Ammon's horn (tissue), 1 donor: ENCODE measurements around the gene PALLD.
A peak's percentile ranks its signal among the peaks of the same experiment; 100 is the strongest.
"Not testable (repeated sequence)": the region's sequence is repeated elsewhere in the genome, so short reads cannot be mapped to it uniquely, and the experiment has no call there.

ENCODE experiments used
- DNase-seq: peaks from one replicate; pipeline ENCODE4 v3.0.0-alpha.2; 2016; ENCODE audit warnings: low spot score

The PALLD gene

GRCh38 chr4:168710353-168710946 is 213.6 kb downstream of the PALLD start:
- DNase-seq = peak; percentile 64

- no peak for DNase-seq
Observed at GRCh38 chr4:168711197-168712140, 214.6 kb downstream of the PALLD start.

- no peak for DNase-seq
Observed at GRCh38 chr4:168712316-168712890, 215.6 kb downstream of the PALLD start.

- no peak for DNase-seq
Observed at GRCh38 chr4:168713253-168713652, 216.4 kb downstream of the PALLD start.

GRCh38 chr4:168715896-168716295 is 219.0 kb downstream of the PALLD start:
- no peak for DNase-seq

GRCh38 chr4:168716406-168717129 is 219.7 kb downstream of the PALLD start:
- DNase-seq = no peak

GRCh38 chr4:168717847-168718246 is 221.0 kb downstream of the PALLD start:
- no peak for DNase-seq

- DNase-seq = no peak
Observed at GRCh38 chr4:168719725-168720124, 222.9 kb downstream of the PALLD start.

GRCh38 chr4:168720396-168720900 is 223.6 kb downstream of the PALLD start:
- no peak for DNase-seq

GRCh38 chr4:168722391-168722790 is 225.5 kb downstream of the PALLD start:
- DNase-seq = no peak

GRCh38 chr4:168723020-168723419 is 226.2 kb downstream of the PALLD start:
- no peak for DNase-seq

GRCh38 chr4:168723569-168723968 is 226.7 kb downstream of the PALLD start:
- DNase-seq = no peak

GRCh38 chr4:168724243-168724642 is 227.4 kb downstream of the PALLD start:
- DNase-seq = no peak

GRCh38 chr4:168724686-168725411 is 228.0 kb downstream of the PALLD start:
- DNase-seq = no peak

GRCh38 chr4:168725930-168726329 is 229.1 kb downstream of the PALLD start:
- DNase-seq = no peak

GRCh38 chr4:168727181-168727580 is 230.3 kb downstream of the PALLD start:
- DNase-seq = not testable (repeated sequence)

- no peak for DNase-seq
Observed at GRCh38 chr4:168731006-168731636, 234.3 kb downstream of the PALLD start.

GRCh38 chr4:168731706-168732414 is 235.0 kb downstream of the PALLD start:
- DNase-seq = no peak

GRCh38 chr4:168732714-168733113 is 235.9 kb downstream of the PALLD start:
- no peak for DNase-seq
